Gastroesophageal sphincter (tissue), 4 donors: Measurements from ENCODE around the gene PLOD2. TPM values are rescaled to one million over a fixed set of nuclear protein-coding genes. Genes with fewer than 3 reads are reported as not detected.

Source experiments
- ATAC-seq: fragments of 150-250 bp; one replicate; pipeline ENCODE4 v1.9.1; 2016; ENCODE audit warnings: mild to moderate bottlenecking, moderate library complexity
- H3K27ac ChIP-seq, 4 donors: fragments of 200-600 bp; sonication (generic) in 3 of 4; 1 replicate in 3 of 4; 2 replicates in 1 of 4; pipeline ENCODE4 v1.5.1; 2016 to 2019
- H3K27me3 ChIP-seq: fragments of 200-600 bp; sonication (generic); one replicate; pipeline ENCODE4 v1.5.1; 2019
- H3K36me3 ChIP-seq, 2 donors: fragments of 200-600 bp; sonication (generic); one replicate each; pipeline ENCODE4 v1.5.1; 2019; ENCODE audit warnings: control low read depth in 1 of 2
- H3K4me1 ChIP-seq, 3 donors: fragments of 200-600 bp; sonication (generic); 1 replicate in 2 of 3; 2 replicates in 1 of 3; pipeline ENCODE4 v1.5.1; 2016 to 2019; ENCODE audit warnings: control low read depth in 2 of 3
- H3K4me3 ChIP-seq, 2 donors: fragments of 200-600 bp; sonication (generic); one replicate each; pipeline ENCODE4 v1.5.1; 2019; ENCODE audit warnings: mild to moderate bottlenecking in 1 of 2, moderate library complexity in 1 of 2
- H3K9me3 ChIP-seq, 3 donors: fragments of 200-600 bp; sonication (generic); one replicate each; pipeline ENCODE4 v1.5.1; 2017 to 2019; ENCODE audit warnings: control low read depth in 2 of 3
- CTCF ChIP-seq, 4 experiments: fragments of 200-600 bp in 2 of 4; fragments of 450-650 bp in 2 of 4; sonication (generic) in 1 of 4; IDR thresholded peaks; one replicate each; pipeline ENCODE4 v1.5.1; 2017 to 2019; ENCODE audit warnings: antibody characterized with exemption in 4 of 4, mild to moderate bottlenecking in 2 of 4, moderate library complexity in 2 of 4
- EP300 ChIP-seq: sonication (generic); formaldehyde crosslinking; IDR thresholded peaks from one replicate; pipeline ENCODE4 v1.6.1; 2017; ENCODE audit warnings: antibody characterized with exemption, mild to moderate bottlenecking
- POLR2A ChIP-seq, 2 donors: fragments of 450-650 bp; IDR thresholded peaks; one replicate each; pipeline ENCODE4 v1.6.1; 2017; ENCODE audit warnings: antibody characterized with exemption in 2 of 2, mild to moderate bottlenecking in 2 of 2, moderate library complexity in 1 of 2
- POLR2AphosphoS5 ChIP-seq: sonication (generic); formaldehyde crosslinking; IDR thresholded peaks from one replicate; pipeline ENCODE4 v1.6.1; 2017; ENCODE audit warnings: antibody characterized with exemption
- WGBS, 2 donors: methylation state at CpG; one replicate each; pipeline ENCODE4 v1.1.5; 2018; ENCODE audit warnings: low coverage in 1 of 2; 5-methylcytosine and 5-hydroxymethylcytosine counted together
- total RNA-seq, 4 donors: library from RNA; depleted of rRNA; stranded (reverse); fragments of >200 nt; gene quantifications; one replicate each; pipeline ENCODE4 v1.1.0, GENCODE V29; 2016

The PLOD2 gene
- total RNA-seq, 4 donors from 2014 or later, result 55.1 to 100 (median 89.2) TPM

DNA sequence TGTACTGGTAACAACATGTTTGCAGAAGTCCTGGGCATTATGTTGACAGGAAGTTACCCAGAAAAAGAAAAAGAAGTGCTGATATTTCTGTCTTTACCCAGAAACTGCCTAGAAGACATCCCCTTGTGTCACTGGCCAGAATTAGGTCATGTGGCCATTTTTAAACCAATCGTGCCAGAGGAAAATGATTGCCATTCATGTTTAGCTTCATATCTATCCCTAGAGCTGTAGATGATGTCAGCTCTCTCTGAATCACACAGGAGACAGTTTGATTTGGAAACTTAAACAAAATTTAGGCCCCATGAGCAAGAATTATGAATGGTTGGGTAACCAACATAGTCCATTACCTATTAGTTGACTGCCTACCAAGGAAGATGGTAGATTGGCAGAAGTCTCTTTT, 8.9 kb upstream of the PLOD2 start:
- Histone ChIP-seq H3K9me3 (no peaks in the 10 kb centered on the region), H3K36me3 (peaks cover 0 to 9% of the 10 kb centered on the region in 2 donors), H3K27me3 (no peaks in the 10 kb centered on the region), H3K4me1 (peaks cover 0 to 23% (median 6%) of the 10 kb centered on the region in 3 donors), H3K27ac (no peak overlapping the region), H3K4me3 (no peak overlapping the region)
- WGBS, 2 donors, result 100% methylated on average over 1 of the region's 1 CpG; no CpG with 5 or more reads in 1 of the 2 donors
- no peak for ATAC-seq
- TF ChIP-seq EP300 (no peak), POLR2A (IDR thresholded peaks at IDR 0.05) (no peak), CTCF (IDR thresholded peaks at IDR 0.05) (no peak), POLR2AphosphoS5 (no peak)

DNA sequence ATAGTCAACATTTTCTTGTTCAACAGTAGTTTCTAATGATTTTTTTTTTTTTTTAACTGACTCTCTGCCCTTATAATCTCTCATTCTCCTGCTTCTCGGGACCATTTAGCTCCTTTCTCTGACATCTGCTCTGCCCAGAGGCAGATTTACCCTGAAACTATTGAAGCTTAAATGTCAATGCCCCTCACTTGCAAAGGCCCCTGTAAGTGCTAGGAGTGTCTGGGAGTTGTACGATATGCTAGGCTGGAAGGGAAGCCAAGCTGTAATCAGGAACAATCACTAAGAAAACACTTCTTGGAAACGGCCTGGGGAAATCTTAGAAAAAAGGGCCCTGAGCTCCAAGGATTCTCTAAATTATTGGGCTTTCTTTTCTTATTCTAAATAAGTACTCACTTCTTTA, 5.8 kb upstream of the PLOD2 start:
- Histone ChIP-seq H3K9me3 (no peaks in the 10 kb centered on the region), H3K36me3 (no peaks in the 10 kb centered on the region), H3K27me3 (no peaks in the 10 kb centered on the region), H3K27ac (peak overlapping the region; percentile 72 to 98 (median 88)), H3K4me1 (peaks cover 6 to 54% (median 10%) of the 10 kb centered on the region in 3 donors), H3K4me3 (no peak overlapping the region)
- peak; percentile 31 for ATAC-seq
- TF ChIP-seq EP300 (no peak), CTCF (IDR thresholded peaks at IDR 0.05) (no peak), POLR2AphosphoS5 (peak; percentile 0), POLR2A (IDR thresholded peaks at IDR 0.05) (no peak)
- WGBS, 2 donors, result 10 to 22% methylated on average over 2 to 3 of the region's 3 CpGs

- Histone ChIP-seq H3K36me3 (no peaks in the 10 kb centered on the region), H3K27me3 (no peaks in the 10 kb centered on the region), H3K4me3 (no peak overlapping the region), H3K4me1 (peaks cover 6 to 56% (median 10%) of the 10 kb centered on the region in 3 donors), H3K9me3 (no peaks in the 10 kb centered on the region), H3K27ac (peak overlapping the region; percentile 72 to 98 (median 88))
- WGBS, 2 donors, result 24 to 38% methylated on average over 4 of the region's 4 CpGs
- peak; percentile 56 for ATAC-seq
- TF ChIP-seq EP300 (no peak), POLR2AphosphoS5 (peak; percentile 43), CTCF (IDR thresholded peaks at IDR 0.05) (no peak)
Measured at GRCh38 chr3:146166415-146166821, 5.4 kb upstream of the PLOD2 start.

DNA sequence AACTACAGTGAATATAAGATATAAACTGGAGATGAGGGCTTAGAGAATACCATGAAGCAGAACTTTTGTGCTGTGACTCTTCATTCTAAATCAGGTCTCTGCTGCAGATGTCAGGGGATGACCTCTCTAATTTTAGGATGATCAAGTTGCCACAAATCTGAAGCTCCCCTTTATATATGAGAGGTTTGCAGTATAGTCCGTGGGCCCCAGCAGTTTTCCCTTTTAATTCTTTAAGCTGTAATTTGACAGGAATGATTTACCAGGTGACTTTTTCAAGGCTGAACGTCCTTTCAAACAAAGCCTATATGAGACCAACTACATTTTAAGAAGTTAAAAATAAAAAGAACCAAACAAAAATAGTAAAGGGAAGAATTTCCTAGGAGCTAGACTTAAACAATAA, 4.9 kb upstream of the PLOD2 start:
- Histone ChIP-seq H3K9me3 (no peaks in the 10 kb centered on the region), H3K36me3 (no peaks in the 10 kb centered on the region), H3K27me3 (no peaks in the 10 kb centered on the region), H3K4me1 (peaks cover 6 to 56% (median 10%) of the 10 kb centered on the region in 3 donors), H3K4me3 (no peak overlapping the region), H3K27ac (peak overlapping the region; percentile 72 to 98 (median 86))
- whole genome bisulfite sequencing, 2 donors, result 41 to 68% methylated on average over 2 of the region's 2 CpGs
- no peak for ATAC-seq
- TF ChIP-seq POLR2A (IDR thresholded peaks at IDR 0.05) (no peak), EP300 (no peak), CTCF (IDR thresholded peaks at IDR 0.05) (no peak), POLR2AphosphoS5 (no peak)

GRCh38 chr3:146164971-146165769, 4.2 kb upstream of the PLOD2 start:
- Histone ChIP-seq H3K27ac (peak overlapping the region; percentile 72 to 98 (median 86)), H3K4me1 (peaks cover 6 to 56% (median 10%) of the 10 kb centered on the region in 3 donors), H3K27me3 (no peaks in the 10 kb centered on the region), H3K4me3 (no peak overlapping the region), H3K36me3 (no peaks in the 10 kb centered on the region), H3K9me3 (no peaks in the 10 kb centered on the region)
- no peak for ATAC-seq
- 39 to 54% methylated on average over 6 to 7 of the region's 7 CpGs for WGBS, 2 donors
- TF ChIP-seq POLR2AphosphoS5 (peak; percentile 25), CTCF (IDR thresholded peaks at IDR 0.05) (no peak)
